Right renal cortex interstitium (tissue), 3 donors: ENCODE results near the gene MAST2. TPM values are rescaled to one million over a fixed set of nuclear protein-coding genes. Genes with fewer than 3 reads are reported as not detected.
"Not testable (repeated sequence)": the region's sequence is repeated elsewhere in the genome, so short reads cannot be mapped to it uniquely, and the experiment has no call there.

Source experiments
- DNase-seq, 3 donors: peaks; one replicate each; pipeline ENCODE4 v3.0.0-alpha.2; 2013; ENCODE audit warnings: low read depth in 3 of 3, low spot score in 2 of 3
- polyA plus RNA-seq, 3 donors: library from polyadenylated mRNA; unstranded; fragments of 120-200 nt; gene quantifications; one replicate each; pipeline ENCODE4 v1.2.1, GENCODE V29; 2013; ENCODE audit not compliant: insufficient read length in 3 of 3

Gene MAST2
- polyA plus RNA-seq, 3 donors = 25.4 to 31.4 (median 28.9) TPM

DNA sequence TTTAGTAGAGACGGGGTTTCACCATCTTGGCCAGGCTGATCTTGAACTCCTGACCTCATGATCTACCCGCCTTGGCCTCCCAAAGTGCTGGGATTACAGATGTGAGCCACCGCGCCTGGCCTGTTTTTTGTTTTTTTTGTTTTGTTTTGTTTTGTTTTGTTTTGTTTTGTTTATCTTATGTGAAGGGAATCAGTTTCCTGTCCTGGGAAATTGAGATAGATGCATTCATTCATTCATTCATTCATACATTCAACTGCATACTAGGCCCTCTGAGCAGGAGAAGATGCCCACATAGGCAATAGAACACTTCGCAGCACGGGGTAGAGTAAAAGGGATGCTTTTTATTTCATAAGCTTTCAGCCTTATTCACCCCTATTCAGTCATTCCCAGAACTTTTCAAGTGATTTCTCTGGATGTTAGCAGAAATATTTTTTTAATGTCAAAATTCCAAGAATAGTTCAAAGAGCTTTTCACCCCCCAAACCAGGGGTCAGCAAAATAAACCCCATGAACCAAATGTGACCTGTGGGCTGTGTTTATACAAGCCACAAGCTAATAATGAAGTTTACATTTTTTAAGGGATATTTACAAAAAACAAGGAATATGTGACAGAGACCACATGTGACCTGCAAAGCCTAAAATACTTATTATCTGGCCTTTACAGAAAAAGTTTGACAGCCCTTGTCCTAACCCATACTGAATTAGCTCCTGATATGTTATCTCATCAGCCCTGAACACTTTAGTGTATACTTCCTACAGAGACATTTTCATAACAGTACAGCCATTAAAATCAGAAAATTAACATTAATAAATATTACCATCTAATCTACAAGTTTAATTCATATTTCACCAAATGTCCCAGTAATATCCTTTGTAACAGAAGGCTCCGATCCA, 127.1 kb downstream of the MAST2 start:
- no peak for DNase-seq

DNA sequence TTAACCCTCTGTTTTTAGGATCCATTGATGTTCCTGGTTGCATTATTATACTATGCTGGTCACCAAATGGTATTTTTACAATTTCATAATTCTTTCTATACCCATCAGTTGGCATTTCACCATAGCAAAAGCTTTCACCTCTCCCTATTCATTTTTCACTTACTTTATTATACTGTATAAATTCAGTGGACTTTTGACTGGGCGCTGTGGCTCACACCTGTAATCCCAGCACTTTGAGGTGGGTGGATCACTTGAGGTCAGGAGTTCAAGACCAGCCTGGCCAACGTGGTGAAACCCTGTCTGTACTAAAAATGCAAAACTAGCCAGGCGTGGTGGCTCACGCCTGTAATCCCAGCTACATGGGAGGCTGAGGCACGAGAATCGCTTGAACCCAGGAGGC, 128.8 kb downstream of the MAST2 start:
- not testable (repeated sequence) for DNase-seq

DNA sequence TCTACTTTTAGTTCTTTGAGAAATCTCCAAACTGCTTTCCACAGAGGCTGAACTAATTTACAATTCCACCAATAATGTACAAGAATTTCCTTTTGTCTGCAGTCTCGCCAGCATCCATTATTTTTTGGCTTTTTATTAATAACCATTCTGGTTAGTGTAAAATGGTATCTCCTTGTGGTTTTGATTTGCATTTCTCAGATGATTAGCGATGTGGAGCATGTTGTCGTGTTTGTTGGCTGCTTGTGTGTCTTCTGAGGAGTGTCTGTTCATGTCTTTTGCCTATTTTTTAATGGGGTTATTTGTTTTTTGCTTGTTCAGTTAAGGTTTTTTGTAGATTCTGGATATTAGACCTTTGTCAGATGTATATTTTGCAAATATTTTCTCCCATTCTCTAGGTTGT, 131.5 kb downstream of the MAST2 start:
- no peak for DNase-seq

DNA sequence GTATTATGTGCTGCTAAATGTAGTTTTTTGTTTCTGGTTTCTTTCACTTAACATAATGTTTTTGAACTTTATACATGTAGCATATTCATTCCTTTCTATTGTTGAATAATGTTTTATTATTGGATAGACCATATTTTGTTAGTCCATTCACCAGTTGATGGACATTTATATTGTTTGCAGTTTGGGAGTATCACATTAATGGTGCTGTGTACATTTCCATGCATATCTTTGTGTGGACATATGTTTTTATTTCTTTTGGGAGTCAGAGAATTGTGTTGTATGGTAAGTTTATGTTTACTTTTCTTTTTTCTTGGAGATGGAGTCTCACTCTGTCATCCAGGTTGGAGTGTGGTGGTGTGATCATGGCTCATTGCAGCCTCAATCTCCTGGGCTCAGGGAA, 134.6 kb downstream of the MAST2 start:
- DNase-seq = no peak

DNA sequence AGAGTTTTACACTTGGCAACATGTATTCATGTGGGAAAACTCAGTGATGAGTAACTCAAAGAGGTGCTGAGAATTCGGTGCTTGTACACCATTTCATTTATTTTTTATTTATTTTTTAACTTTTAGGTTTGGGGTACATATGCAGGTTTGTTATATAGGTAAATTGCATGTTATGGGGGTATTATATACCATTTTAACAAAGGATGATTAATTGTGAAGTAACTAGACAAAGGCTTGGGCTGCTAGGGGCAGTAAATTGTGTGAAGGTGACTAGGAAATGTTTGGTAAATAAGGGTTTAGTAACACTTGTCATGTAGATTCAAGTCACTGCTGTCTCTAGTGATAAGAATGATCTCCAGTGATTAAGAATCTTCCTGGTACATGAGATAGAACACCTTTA, 139.0 kb downstream of the MAST2 start:
- DNase-seq = no peak

DNA sequence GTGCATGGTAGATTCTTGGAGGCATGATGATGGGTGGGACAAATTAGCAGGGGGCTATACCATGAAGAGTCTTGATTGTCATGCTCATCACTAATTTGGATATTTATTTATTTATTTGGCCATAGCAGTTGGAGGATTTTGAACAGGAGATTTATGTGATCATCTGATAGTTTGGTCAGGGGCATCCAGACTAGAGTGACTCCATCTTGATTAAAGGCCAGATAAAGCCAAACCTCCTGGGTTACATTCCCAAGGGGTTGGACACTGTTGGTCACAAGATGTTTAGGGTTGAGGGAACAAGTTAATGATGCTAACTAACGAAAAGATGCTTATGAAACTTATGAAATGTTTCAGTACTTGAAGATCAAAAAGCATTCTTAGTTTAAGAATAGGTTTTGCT, 139.8 kb downstream of the MAST2 start:
- DNase-seq = no peak

DNA sequence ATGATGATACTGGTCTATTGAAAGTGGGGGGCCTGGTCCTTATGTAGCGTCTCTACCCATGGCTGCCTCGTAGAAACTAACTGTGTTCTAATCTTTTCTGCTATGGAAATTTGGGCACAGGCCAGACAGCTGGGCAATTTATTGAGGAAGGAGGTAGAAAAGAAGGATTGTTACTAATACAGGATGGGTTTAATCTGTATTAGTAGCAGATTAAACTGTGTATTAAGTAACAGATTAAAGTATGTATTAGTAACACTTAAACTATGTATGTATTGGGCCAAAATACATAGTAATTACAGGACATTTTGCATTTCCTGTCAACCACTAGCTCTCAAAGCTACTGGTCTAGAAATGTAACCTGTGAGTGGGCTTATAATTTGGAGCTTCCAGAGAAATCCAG, 142.0 kb downstream of the MAST2 start:
- DNase-seq = no peak

DNA sequence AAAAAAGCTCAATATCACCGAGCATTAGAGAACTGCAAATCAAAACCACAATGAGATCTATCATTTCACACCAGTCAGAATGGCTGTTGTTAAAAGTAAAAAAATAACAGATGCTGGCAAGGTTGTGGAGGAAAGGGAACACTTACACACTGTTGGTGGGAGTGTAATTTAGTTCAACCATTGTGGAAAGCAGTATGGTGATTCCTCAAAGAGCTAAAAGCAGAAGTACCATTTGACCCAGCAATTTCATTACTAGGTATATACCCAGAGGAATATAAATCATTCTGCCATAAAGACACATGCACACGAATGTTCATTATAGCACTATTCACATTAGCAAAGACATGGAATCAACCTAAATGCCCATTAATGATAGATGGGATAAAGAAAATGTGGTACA, 146.1 kb downstream of the MAST2 start:
- not testable (repeated sequence) for DNase-seq

DNA sequence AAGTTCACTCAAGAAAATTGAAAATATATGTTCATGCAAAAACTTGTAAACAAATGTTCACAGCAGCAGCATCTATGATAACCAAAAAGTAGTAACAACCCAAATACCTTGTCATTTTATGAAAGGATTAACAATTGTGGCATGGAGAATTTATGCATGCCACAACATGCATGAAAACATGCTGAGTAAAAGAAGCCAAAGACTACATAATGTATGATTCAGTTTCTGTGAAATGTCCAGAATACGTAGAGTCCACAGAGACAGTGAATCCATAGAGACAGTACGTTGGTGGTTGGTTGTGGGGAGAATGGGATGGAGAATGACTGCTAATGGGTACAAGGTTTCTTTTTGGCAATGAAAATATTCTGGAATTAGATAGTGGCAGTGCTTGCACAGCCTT, 148.7 kb downstream of the MAST2 start:
- DNase-seq = no peak

DNA sequence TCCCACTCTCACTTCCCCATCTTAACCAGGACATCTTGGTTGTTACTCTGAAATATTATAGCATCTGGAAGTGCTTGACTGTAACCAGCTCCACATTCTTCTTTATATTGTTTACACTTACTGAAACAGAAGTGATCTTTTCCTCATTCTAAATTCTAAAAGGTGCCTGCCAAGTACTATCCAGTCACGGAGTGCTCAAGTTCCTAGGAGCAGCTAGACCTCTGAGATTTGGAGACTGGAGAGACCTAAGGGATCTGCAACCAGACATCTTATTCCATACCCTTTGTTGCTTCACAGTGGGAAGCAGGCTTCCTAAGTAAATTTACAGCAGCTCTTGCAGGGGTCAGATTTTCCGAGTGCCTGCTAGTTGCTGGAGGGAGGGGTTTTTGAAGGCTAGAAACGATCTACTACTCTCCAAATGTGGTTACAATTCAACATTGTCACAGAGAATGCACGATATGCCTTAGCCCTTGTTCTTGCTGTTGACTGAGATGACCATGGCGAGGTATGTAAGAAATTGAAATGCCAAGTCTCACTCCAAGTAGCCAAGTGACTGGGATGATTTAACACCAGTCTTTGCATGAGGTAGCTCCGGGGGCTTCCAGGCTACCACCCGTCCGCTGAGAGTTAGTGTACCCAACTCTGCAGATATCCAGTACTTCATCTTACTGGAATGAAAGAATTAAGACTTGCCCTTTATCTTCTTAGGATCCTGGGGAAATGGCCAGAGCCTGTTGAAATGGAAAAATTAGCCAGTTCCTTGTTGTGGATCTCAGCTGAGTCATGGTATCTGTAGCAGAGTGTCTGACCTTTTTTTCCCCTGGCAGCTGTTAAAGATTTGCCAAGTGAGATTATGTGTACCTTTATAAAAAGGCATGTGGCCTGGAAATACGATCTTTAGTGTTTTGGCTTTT, 150.8 kb downstream of the MAST2 start:
- peak in 1 of 3 donors; percentile 12 for DNase-seq

DNA sequence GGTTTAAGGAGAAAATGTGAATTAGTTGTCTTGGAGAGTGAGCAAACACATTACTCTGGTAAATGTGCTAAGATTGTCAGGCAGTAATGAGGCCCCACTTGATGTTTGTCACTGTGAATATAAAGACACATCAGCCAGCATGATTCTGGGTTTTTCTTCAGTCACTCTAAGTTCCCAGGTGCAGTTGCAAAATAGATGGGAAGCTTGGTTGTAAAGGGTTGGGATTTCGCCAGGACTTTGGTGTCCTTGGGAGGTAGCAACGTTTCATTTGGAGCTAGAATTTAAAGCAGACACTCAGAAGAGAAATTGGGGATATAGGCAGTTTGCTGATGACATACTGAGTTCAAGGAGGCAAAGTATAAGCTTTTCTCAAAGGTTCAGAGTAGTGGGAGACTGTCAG, 154.3 kb downstream of the MAST2 start:
- no peak for DNase-seq

DNA sequence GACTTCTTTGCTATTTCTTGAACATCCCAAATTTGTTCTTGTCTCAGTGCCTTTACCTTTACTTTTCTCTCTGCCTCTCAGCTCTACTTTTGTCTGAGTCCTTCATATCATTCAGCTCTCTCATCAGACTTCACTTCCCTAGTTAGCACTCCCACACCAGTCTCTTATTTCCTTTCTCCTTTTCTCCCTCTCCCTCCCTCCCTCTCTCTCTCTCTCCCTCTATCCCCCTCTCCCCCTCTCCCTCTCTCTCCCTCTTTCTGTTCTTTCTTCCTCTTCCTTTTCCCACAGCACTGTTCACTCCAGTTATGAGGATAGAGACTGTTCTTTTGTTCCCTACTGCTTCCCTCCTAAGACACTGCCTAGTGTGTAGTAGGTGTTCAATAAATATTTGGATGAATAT, 154.9 kb downstream of the MAST2 start:
- no peak for DNase-seq

DNA sequence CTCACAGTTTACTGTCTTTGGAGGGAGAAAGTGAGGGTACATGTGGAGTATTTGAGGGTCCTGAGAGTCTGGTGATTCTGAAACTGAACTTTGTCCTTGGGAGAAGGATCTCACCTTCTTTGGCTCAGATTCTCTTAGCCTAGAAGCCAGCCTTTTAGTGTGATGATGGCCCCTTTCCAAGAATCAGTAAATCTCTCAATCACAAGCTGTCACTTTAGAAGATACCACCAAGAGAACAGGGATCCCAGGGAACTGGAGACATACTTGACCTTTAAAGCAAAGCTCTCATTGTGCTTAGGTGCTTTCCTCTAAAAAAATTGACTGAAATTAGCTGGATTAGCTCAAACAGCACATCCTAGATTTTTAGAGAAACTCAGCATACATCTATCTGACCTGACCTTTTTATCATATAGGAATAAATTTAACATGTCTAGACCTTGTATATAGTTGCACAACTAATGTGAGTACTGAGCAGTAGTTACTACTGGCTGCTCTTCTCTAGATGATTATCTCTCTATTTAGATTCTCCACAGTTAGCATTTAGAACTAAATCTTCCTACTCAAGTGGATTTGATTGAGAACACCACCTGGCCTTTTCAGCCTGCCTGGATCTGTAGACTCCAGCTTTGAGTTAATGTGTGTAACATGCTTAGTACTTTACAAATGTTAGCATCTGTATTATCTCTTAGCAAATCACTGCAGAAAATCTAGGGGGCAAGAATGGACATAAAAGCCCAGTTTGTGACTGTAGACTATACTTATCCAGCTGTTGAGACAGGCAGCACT, 157.7 kb downstream of the MAST2 start:
- DNase-seq = no peak

DNA sequence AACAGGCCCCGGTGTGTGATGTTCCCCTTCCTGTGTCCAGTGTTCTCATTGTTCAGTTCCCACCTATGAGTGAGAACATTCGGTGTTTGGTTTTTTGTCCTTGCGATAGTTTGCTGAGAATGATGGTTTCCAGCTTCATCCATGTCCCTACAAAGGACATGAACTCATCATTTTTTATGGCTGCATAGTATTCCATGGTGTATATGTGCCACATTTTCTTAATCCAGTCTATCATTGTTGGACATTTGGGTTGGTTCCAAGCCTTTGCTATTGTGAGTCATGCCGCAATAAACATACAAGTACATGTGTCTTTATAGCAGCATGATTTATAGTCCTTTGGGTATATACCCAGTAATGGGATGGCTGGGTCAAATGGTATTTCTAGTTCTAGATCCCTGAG, 158.5 kb downstream of the MAST2 start:
- DNase-seq = not testable (repeated sequence)

DNA sequence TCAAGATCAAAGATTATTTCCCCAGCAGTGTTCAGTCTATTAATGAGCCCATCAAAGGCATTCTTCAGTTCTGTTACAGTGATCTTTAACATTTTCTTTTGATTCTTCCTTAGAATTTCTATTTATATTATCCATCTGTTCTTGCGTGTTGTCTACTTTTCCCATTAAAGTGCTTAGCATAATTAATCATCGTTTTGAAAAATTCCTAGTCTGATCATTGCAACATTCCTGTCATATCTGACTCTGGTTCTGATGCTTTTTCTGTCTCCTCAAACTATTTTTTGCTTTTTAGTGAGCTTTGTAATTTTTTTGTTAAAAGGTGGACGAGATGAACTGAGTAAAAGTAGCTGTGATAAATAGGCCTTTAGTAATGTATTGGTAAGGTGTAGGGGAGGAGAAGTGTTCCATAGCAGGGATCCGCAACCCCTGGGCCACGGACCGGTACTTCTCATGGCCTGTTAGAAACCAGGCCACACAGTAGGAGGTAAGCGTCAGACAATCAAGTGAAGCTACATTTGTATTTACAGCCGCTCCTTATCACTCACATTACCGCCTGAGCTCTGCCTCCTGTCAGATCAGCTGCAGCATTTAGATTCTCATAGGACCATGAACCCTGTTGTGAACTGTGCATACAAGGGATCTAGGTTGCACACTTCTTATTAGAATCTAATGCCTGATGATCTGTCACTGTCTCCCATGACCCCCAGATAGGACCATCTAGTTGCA, 165.7 kb downstream of the MAST2 start:
- no peak for DNase-seq

DNA sequence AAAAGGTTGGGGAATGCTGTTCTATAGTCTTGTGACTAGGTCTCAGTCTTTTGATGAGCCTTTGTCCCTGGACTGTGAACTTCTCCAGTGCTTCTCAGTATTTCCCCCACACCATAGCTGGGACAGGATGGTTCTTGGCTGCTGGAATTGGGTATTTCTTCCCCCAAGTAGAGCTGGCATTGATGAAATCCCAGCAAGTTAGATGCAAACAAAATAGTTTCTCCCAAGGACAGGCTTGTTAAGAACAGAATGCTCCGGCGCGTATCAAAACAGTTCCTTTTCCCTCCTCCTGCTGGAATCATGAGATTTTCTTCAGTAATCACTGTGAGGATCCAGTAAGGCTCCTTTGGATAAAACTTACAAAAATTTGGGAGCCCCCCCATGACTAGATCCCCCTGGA, 166.5 kb downstream of the MAST2 start:
- no peak for DNase-seq

DNA sequence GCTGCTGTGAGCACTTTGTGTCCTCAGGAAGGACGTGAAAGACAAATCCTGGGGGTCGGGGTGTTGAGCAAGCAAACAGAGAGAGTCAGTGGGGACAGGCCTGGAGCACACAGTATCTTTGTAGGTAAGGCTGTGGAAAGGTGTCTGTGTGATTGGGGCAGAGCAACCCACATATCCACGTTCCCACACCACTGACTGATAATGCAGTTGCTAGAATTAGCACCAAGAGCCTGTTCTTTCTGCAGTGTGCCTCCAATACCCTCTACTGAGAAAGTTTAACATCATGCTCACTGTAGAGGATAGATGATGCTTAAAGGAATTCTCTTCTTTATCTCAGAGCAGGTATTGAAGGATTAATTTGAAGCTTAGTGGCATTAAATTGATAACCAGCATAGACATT, 167.9 kb downstream of the MAST2 start:
- DNase-seq = no peak

DNA sequence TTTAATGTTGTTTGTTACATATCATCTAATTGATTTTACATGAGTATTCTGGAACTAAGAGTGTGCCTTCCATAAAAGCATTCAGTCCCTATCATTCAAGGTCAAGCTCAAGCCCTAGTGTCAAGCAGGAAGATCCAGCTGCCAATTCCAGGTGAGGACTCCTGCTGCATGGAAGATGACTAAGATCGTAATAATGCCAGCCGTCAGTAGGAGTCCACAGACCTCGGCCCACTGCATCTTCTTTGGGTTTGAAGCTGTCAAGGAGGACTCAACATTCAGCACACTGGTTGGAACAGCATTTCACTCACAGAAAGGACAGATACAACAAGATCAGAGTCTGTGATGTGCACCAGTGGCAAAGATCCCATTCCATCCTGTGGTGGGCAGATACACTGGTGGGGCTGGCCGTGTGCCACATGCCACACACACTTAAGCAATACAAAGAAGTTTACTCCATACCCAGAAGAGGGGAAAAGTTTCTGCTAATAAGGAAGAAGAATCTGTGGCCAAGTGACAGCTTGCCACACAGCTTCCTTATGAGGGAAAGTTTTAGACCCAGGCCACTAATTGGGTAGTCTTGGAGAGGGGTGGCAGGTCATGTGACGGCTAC, 168.6 kb downstream of the MAST2 start:
- no peak for DNase-seq

DNA sequence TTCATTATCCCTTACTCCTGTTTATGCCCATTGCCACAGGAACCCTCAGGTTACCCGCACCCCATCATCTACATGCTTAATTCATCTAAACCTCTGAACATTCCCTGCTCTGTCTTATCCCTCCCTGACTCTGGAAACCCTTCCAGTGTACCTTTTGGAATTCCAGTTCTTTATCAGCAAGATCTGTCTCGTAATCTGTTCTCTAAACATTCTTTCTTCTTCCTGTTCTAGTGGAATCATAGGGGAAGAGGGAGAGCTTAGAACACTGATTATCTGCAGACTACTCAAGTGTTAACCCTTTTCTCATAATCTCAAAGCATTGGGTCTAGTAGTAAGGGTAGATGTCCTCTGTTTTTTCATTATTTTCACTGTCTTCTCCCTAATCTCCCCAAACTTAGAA, 169.2 kb downstream of the MAST2 start:
- no peak for DNase-seq

DNA sequence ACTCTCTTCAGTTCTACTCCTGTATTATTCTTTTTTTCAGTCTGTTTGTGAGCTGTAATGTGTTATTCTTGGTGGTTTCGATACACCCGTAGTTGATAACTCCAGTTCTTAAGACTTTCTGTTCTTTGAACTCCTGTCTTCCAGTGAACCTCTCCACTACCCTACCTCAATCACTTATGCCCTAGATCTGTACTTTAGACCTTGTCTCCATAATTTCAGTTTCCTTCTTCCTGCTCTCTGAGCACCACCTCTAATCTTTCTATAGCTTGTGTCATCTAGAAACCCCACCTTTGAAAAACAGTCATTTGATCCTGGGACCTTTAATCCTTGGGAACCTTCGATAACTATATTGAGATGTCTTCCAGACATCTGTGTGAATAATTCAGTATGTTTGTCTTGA, 169.7 kb downstream of the MAST2 start:
- no peak for DNase-seq
